ENCODE measurements around the gene PLCD3. TPM values are rescaled to one million over a fixed set of nuclear protein-coding genes. Genes with fewer than 3 reads are reported as not detected.

PLCD3 gene
- total and polyA plus RNA-seq, 10 donors: 1.5 to 9.9 (median 6.3) TPM

- 76 to 91% (median 90%) methylated on average over 3 of the region's 3 CpGs for WGBS, 5 donors
- Histone ChIP-seq H3K4me1 (peaks cover 0 to 13% (median 0%) of the 10 kb centered on the region in 6 donors), H3K27me3 (replicated peaks in 1 of 7) (no peaks in the 10 kb centered on the region), H3K27ac (no peak overlapping the region), H3K9me3 (no peaks in the 10 kb centered on the region), H3K36me3 (peaks cover 3 to 100% (median 94%) of the 10 kb centered on the region in 6 donors), H3K4me3 (no peak overlapping the region)
- no peak for TF ChIP-seq POLR2A (IDR thresholded peaks at IDR 0.05)
- TF ChIP-seq, protein P1, sequence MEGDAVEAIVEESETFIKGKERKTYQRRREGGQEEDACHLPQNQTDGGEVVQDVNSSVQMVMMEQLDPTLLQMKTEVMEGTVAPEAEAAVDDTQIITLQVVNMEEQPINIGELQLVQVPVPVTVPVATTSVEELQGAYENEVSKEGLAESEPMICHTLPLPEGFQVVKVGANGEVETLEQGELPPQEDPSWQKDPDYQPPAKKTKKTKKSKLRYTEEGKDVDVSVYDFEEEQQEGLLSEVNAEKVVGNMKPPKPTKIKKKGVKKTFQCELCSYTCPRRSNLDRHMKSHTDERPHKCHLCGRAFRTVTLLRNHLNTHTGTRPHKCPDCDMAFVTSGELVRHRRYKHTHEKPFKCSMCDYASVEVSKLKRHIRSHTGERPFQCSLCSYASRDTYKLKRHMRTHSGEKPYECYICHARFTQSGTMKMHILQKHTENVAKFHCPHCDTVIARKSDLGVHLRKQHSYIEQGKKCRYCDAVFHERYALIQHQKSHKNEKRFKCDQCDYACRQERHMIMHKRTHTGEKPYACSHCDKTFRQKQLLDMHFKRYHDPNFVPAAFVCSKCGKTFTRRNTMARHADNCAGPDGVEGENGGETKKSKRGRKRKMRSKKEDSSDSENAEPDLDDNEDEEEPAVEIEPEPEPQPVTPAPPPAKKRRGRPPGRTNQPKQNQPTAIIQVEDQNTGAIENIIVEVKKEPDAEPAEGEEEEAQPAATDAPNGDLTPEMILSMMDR (IDR thresholded peaks at IDR 0.05 in 8 of 11, conservative IDR thresholded peaks at IDR 0.05 in 3 of 11): no peak
- no peak for TF ChIP-seq POLR2AphosphoS5 (IDR thresholded peaks at IDR 0.05)
- intact Hi-C loops (cut with DNase I; ENCODE audit: low total_unique reads): no loop called here
- DNase-seq: peak; percentile 35
Measured at GRCh38 chr17:45090711-45091110, 41.6 kb downstream of the PLCD3 start.

GRCh38 chr17:45088741-45089140 lies 43.6 kb downstream of the PLCD3 start:
- no peak for TF ChIP-seq POLR2A (IDR thresholded peaks at IDR 0.05)
- TF ChIP-seq POLR2AphosphoS5 (IDR thresholded peaks at IDR 0.05): no peak
- Histone ChIP-seq H3K27me3 (replicated peaks in 1 of 7) (no peaks in the 10 kb centered on the region), H3K9me3 (no peaks in the 10 kb centered on the region), H3K36me3 (peaks cover 3 to 100% (median 92%) of the 10 kb centered on the region in 6 donors), H3K4me1 (peaks cover 0 to 9% (median 0%) of the 10 kb centered on the region in 6 donors), H3K27ac (no peak overlapping the region), H3K4me3 (no peak overlapping the region)
- 69 to 79% (median 71%) methylated on average over 3 of the region's 3 CpGs for WGBS, 5 donors
- intact Hi-C loops (cut with DNase I; ENCODE audit: low total_unique reads): no loop called here
- no peak for DNase-seq

DNA sequence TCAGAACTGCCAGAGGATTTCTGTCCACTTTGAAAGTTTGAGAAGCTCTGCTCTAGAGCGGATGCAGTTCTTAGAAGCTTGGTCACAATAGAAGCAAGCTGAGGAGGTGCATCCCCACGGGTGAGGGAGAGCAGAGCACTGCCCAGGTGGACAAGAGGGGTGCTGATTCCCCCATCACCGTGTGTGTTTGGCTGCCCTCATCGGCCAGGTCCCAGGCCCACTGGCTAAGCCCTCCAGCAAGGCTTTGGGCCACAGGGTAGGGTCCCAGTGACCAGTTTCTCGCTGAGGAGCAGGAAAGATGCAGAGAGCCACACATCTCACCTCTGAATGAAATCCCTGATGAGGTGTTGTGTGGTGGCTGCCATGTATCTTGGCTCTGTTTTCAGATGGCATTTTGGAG lies 44.3 kb downstream of the PLCD3 start:
- 93 to 98% (median 96%) methylated on average over 4 to 5 of the region's 5 CpGs for WGBS, 5 donors
- H3K4me3 ChIP-seq: no peak overlapping the region
- no peak overlapping the region for H3K27ac ChIP-seq
- intact Hi-C loops (cut with DNase I; ENCODE audit: low total_unique reads): no loop called here
- peaks cover 3 to 100% (median 91%) of the 10 kb centered on the region in 6 donors for H3K36me3 ChIP-seq
- TF ChIP-seq, protein P1 (IDR thresholded peaks at IDR 0.05 in 8 of 11, conservative IDR thresholded peaks at IDR 0.05 in 3 of 11): no peak
- TF ChIP-seq POLR2A (IDR thresholded peaks at IDR 0.05) (no peak), POLR2AphosphoS5 (IDR thresholded peaks at IDR 0.05) (peak in 2 of 3 donors; percentile 14 to 16)
- H3K27me3 ChIP-seq (replicated peaks in 1 of 7): no peaks in the 10 kb centered on the region
- peak; percentile 32 for DNase-seq
- peaks cover 0 to 1% (median 0%) of the 10 kb centered on the region in 6 donors for H3K4me1 ChIP-seq
- H3K9me3 ChIP-seq: no peaks in the 10 kb centered on the region

- no peak overlapping the region for H3K27ac ChIP-seq
- intact Hi-C loops (cut with DNase I; ENCODE audit: low total_unique reads): no loop called here
- no peak overlapping the region for H3K4me3 ChIP-seq
- no peaks in the 10 kb centered on the region for H3K27me3 ChIP-seq (replicated peaks in 1 of 7)
- no peaks in the 10 kb centered on the region for H3K4me1 ChIP-seq
- 62 to 94% (median 90%) methylated on average over 3 of the region's 3 CpGs for WGBS, 5 donors
- peaks cover 3 to 100% (median 92%) of the 10 kb centered on the region in 6 donors for H3K36me3 ChIP-seq
- DNase-seq: peak; percentile 21
- TF ChIP-seq, protein P1 (IDR thresholded peaks at IDR 0.05 in 8 of 11, conservative IDR thresholded peaks at IDR 0.05 in 3 of 11): no peak
- TF ChIP-seq POLR2AphosphoS5 (IDR thresholded peaks at IDR 0.05) (no peak), POLR2A (IDR thresholded peaks at IDR 0.05) (no peak)
- H3K9me3 ChIP-seq: no peaks in the 10 kb centered on the region
Measured at GRCh38 chr17:45087504-45087975, 44.8 kb downstream of the PLCD3 start.
